Measurements from ENCODE around the gene XRN2.

The XRN2 gene

DNA sequence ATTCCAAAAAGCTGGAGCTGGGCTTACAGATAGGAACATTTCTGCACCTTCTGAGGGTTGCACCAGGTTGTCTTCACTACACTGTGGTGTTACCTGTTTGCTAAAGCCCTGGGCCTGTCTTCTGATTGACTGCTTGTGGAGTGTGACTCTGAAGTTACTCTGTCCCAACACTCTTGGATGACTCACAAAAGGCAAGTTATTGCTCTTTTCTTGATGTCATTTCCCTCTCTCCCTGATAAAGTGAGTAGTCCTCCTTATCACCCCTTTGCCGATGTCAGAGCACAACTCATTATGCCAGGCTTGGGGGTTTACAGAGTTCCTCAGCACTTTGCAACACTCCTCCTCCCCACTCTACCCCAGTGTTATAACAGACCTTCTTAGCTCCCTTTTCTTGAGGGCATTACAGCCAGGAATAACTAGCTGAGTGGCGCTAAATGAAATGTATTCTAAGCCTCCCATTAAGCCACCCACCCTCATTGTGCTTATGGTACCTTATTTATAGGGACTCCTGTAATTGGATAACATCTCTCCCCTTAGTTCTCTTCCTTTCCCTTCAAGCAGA, 130.3 kb downstream of the XRN2 start:
- no peak for DNase-seq

DNA sequence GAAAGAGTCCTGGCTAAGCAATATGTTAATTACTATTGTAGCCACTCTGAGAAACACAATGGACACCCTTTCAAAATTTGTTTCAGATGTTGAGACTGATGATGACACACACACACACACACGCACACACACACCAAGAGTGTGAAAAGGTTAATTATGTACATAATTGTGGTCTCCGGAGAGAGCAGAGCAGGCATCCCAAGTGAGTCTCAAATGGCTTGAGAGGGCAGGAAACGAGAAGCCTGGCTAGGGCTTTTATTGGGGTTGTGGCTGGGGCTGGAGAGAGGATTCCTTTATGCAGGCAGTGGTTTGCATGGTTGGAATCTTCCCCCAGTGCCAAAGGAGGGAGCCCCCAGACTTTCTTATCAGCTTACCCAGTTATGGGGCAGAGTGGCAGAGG, 132.4 kb downstream of the XRN2 start:
- DNase-seq: no peak

DNA sequence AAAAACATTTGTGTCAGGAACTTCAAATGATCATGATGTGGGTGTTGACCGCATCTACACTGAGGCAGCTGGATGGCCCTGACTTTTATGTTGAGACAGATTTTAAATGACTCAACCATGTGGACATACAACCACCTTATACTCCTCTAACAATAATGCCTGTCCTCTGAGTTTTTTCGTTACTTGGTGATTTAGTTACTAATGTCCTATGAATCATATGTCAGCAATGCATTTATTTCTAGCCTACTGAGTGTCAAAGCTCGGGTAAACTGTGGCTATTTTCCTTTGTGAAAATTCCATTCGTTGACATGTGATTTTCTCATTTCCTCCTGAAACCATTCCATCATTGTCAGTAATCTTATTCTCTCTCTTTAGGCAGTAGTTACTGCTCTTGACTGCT, 133.1 kb downstream of the XRN2 start:
- no peak for DNase-seq

DNA sequence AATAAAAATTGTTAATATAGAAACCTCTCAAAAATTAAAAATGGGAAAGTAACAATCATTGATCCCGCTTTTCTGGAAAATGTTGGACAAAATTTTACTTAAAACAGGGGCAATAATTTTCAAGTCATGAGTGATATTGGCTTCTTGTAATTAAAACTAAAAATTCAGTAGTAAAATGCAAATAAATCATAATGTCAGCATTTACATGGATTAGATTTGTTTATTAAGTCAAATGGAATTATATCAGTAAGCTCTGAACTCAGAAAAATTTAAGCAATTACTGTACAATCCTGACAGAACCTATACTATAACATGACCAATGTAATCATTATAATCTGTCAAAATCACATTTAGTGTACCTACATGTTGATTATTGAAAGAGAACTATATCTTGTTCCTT, 134.1 kb downstream of the XRN2 start:
- DNase-seq: no peak

DNA sequence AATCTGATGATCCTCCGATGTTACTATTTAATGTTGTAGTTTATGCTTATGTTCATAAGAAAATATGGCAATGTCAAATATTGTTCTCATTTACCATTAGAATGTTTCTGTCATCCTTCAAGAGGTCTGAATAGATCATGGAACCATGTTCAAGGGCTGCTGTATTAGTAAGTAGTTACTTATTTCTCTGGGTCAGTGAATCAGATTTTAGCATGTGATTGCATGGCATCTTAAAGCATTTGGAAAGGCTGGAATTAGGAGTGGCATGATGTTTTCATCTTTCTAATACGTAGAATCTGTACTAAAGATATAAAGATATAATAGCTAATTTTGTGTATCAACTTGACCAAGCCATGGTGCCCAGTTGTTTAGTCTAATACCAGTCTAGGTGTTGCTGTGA, 134.7 kb downstream of the XRN2 start:
- DNase-seq: no peak

All from NCI-H187 (cell line).